Fibroblast of skin of left quadriceps (primary cell): ENCODE measurements around the gene TIAM2.
A peak's percentile ranks its signal among the peaks of the same experiment; 100 is the strongest.
"Not testable (repeated sequence)": the region's sequence is repeated elsewhere in the genome, so short reads cannot be mapped to it uniquely, and the experiment has no call there.

Experiments
- DNase-seq, 2 experiments: peaks; one replicate each; pipeline ENCODE4 v3.0.0-alpha.2; 2013; ENCODE audit warnings: low read depth in 2 of 2

TIAM2 gene

GRCh38 chr6:154991207-154991606 is 3.9 kb upstream of the TIAM2 start:
- DNase-seq, result no peak

DNA sequence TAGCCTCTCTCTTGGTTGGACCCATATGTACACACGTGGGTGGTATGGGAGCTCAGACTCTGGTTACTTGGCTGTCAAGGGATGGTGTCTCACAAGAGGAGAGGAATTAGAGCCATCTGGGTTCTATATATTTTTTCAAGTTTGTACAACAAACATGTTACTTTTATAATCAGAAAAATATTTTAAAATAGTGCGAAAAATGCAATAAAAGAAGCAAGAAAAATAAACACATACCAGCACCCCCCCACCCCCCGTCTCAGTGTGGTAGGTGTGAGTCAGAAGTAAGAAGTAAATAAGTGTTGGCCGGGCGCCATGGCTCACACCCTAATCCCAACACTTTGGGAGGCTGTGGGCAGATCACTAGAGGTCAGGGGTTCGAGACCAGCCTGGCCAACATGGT is 2.1 kb upstream of the TIAM2 start:
- DNase-seq, result peak; percentile 81 to 83

DNA sequence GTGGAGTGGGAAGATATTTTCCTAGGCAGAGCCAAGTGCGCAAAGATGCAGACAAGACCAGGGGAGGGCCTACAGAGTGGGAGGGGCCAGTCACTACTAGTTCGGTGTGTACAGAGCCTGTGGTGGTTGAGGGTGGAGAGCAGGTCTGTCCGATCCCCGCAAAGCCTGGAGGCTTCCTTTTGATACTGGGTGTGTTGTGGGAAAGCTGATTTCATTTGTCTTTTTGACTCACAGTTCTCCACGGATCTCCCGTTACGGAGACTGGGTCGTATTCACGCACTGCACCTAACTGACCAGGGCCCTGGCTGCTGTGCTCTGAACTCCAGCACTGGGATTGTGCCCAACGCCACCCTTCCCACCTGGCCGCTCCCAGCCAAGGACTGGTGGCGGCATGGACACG is 1.4 kb upstream of the TIAM2 start:
- no peak for DNase-seq

GRCh38 chr6:154994836-154995253 is 270 bp upstream of the TIAM2 start:
- DNase-seq, result no peak

DNA sequence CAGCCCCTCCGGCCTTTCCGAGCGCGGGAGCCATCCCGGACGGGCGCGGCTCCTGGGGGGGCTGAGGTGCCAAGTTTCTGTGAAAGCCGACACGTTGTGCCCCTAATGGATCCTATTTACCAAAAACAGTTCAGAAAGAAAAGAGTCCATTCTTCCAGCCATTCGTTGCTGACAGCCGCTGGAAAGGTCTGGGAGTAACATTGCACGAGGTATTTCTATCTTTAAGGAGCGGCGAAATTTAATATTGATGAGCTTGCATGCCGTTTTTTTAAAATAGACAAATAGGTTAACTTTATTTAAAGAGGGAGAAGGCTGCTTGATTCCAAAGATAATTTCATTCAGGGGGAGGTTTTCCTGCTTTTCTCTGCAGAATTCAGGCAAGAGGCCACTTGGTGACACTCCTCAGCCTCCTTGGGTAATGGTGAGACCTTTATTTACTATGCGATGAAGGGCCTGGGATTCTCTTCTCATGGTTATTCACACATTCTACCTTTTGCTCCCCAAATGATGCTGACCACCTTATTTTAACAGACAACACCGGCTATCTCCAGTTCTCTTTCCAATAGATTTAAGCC is 988 bp downstream of the TIAM2 start:
- no peak for DNase-seq

- DNase-seq, result no peak
Observed at GRCh38 chr6:154996841-154997311, 1.8 kb downstream of the TIAM2 start.

DNA sequence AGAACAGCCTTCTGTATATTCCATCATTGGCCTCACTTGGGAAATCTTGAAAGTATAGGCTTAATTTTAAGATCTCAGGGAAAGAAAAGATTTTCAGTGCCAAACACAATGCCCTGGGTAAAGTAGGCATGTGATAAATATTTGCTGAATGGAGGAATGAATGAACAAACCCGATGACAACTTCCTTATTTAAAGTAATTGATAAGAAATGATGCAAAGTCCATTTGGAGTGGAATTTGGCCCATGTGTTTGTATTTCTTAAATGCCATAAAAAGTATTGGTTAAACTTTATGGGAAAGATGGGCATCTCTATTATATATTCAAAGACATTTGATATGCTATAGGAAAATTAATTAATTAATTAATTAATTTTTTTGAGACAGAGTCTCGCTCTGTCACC is 3.7 kb downstream of the TIAM2 start:
- no peak for DNase-seq

DNA sequence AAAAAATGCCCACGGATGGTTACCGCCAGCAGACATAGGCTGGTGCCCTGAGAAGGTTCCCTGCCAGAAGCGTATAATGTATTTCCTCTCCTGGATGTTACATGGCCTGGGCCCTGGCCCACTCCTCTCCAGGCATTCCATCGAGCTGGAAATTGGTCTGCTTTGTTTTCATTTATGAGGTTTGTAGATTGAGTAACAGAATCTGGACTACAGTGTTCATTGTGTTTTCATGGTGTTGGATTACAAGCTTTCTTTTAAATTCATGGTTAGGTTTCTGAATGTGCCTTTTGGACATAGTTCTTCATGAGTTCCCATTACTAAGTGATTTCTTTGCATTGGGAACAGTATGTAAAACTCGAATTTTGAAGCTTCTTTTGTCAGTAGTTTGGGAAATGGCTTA is 6.4 kb downstream of the TIAM2 start:
- no peak for DNase-seq

DNA sequence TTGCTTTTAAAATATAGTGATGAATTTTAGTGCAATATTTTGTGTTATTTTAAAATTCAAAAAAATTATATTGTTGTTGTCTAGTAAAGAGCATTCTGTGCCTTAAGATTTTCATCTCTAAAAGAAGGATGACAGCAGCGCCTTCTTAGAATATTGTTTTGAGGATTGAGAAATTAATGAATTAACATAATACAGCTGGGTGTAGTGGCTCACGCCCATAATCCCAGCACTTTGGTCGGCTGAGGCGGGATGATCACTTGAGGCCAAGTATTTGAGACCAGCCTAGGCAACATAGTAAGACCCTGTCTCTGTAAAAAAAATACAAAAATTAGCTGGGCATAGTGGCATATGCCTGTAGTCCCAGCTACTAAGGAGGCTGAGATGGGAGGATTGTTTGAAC is 6.8 kb downstream of the TIAM2 start:
- no peak for DNase-seq

- no peak for DNase-seq
Observed at GRCh38 chr6:155003476-155003875, 8.4 kb downstream of the TIAM2 start.

DNA sequence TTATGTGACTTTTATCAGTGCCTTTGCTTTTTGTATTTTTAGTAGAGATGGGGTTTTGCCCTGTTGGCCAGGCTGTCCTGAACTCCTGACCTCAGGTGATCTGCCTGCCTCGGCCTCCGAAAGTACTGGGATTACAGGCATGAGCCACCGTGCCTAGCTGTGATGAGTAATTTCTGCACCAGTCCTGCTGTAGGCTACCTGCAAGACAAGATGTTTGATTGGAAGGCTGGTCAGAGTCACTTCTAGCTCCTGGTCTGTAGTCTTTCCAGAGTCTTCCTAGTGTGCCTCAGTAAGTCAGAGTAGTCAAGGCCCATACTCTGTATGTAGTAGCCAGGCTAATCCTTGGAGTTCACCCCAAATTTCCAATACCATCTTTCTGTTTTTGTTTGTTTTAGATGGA is 8.9 kb downstream of the TIAM2 start:
- no peak for DNase-seq

DNA sequence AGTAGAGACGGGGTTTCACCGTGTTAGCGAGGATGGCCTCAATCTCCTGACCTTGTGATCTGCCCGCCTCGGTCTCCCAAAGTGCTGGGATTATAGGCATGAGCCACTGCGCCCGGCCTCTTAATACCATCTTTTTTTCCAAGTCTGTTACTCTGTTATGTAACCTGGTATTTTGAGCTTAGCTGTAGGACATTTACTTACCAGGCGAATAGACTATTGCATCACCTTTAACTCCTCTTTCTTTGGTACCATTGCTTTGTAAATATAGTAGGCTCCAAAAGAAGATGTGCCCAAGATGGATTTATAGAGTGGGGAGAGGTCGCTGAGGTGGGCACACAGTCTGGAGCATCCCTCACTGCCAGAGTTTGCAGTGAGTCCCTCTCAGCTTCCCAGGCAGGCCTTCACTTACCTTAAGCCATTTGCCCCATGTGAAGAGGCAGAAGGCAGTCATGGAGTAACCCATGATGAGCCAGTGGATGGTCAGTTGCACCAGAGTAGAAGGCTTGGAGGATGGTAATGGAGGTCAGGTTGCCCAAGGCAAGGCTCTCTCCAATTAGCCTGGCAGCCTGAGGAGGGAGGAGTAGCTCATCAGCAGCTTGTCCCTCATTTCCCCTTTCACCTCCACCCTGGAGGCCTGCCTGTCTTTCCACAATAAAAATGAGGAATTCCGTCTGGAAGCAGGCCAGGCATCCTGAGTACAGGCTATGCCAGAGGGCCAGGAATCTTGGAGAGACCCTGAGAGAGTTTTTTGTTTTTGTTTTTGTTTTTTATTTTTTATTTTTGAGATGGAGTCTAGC is 9.7 kb downstream of the TIAM2 start:
- no peak for DNase-seq

GRCh38 chr6:155008625-155009024 is 13.5 kb downstream of the TIAM2 start:
- DNase-seq, result no peak

- DNase-seq, result no peak
Observed at GRCh38 chr6:155010940-155011339, 15.8 kb downstream of the TIAM2 start.

DNA sequence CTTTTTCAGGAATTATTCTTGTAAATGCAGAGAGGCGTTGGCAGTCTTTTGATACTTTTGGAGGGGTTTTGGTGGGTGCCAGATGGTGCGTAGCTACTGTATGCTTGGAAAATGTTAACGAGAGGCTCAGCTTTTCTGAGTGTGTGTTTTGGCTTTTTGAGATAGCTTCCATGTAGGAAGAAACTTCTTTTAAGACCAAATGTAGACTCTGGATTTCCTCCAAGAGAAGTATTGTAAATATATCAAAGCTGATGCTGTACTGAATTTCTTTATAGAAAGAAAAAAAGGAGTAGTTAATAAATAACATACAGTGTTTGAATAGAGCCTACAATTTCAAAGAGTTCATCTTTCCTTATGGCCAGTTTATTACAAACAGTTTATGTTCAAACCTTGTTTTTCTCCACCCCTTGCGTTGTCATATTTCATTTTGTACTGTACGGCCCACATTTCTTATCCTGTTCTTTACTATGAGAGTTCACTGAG is 16.7 kb downstream of the TIAM2 start:
- DNase-seq, result peak in 1 of 2 experiments; percentile 32

- peak; percentile 45 to 51 for DNase-seq
Observed at GRCh38 chr6:155013457-155013876, 18.4 kb downstream of the TIAM2 start.

DNA sequence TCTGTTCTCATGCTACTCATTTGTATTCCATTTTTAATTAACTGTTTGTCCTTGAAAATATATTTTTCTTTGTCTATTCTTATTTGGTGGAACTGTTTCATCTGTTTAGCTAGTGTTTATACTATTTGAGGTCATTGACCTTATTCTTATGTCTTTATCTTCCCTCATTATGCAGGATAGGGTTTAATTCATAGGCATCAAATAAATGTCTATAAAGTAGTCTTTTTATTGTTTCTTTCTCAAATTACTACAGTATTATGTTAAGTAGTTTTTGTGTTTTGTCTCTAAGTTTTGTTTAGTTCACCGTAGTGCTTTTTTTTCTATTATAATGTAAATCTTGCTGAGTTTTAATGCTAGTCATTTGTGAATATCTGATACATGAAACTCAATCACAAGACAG is 19.0 kb downstream of the TIAM2 start:
- DNase-seq, result no peak

DNA sequence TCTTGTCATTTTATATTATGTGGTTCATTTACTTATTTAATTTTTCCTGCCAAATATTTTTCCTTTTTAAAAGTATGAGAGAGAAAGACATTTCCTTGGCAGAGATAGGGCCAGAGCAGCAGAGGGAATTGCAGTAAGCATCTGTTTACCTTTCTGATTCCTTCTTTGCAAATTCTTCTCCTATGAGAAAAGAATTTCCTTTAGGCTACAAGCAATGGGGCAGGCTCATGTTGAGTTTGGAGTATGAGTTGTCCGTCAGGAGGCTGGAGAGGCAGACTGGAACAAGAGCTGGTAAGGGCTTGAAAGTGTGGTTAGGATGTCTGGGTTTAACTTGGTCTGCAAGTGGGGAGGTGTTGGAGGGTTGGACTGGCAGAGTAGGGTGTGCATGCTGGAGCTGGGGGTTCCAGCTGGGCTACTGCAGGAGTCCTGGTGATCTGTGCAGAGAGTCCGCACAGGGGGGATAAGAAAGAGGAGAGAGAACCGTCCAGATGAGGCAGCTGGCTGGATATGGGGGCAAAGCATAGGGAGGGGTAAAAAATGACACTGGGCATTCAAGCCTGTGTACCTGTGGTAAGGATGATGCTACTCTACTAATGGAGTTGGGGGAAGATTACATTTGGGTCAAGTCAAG is 19.7 kb downstream of the TIAM2 start:
- peak in 1 of 2 experiments; percentile 29 for DNase-seq

GRCh38 chr6:155018415-155018814 is 23.3 kb downstream of the TIAM2 start:
- DNase-seq, result not testable (repeated sequence)

DNA sequence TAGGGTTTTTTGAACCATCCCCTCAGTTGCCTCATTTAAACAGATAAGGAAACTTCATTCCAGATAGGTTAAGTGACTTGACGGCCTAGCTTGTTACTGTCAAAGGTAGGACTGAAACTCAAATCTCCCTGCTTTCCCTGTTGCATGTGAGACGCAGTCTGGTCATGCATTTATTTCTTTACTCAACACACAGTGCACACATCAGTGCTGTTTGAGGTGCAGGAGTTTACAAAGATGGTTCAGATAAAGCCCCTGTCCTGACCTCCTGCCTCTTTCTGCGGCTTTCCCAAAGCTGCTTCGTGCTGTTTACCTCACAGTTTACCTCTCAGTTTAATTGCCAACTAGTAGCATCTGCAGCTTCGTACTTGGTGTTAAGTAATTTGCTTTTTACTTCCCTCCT is 26.6 kb downstream of the TIAM2 start:
- DNase-seq, result no peak

GRCh38 chr6:155022721-155023120 is 27.6 kb downstream of the TIAM2 start:
- no peak for DNase-seq

DNA sequence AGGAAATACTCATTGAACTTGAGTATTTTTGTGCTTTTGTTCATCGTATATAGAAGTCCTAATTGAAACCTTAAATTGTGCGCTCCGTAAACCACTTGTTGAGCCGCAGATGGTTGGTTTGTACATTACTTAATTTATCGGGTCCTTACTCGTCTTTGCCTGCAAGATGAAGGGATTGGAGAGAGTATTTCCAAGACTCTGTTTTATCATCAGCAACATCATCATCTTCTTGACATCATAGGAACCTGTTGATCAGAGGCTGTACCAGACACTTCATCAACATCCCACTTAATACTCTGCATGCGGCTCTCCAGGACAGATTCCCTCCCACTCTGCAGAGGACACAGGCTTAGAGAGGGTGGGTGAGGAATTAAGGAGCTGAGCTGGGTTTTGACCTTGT is 28.6 kb downstream of the TIAM2 start:
- DNase-seq, result peak in 1 of 2 experiments; percentile 25
